Epithelial cell of esophagus (primary cell): Measurements from ENCODE around the gene PCDHGA4.
A peak's percentile ranks its signal among the peaks of the same experiment; 100 is the strongest.

ENCODE experiments used
- DNase-seq: peaks from one replicate; pipeline ENCODE4 v3.0.0; 2010; ENCODE audit warnings: low read depth
- H3K4me3 ChIP-seq: 2 replicates; pipeline ENCODE4 v1.5.1; 2011; ENCODE audit warnings: mild to moderate bottlenecking, low read length, control low read depth
- TF ChIP-seq, protein P1 (sequence below): IDR thresholded peaks from 2 replicates; pipeline ENCODE4 v1.5.1; 2011; ENCODE audit warnings: low read depth, mild to moderate bottlenecking, low read length, control low read depth, inconsistent platforms; ENCODE audit not compliant: insufficient read depth; ENCODE audit errors: missing control alignments

The PCDHGA4 gene

DNA sequence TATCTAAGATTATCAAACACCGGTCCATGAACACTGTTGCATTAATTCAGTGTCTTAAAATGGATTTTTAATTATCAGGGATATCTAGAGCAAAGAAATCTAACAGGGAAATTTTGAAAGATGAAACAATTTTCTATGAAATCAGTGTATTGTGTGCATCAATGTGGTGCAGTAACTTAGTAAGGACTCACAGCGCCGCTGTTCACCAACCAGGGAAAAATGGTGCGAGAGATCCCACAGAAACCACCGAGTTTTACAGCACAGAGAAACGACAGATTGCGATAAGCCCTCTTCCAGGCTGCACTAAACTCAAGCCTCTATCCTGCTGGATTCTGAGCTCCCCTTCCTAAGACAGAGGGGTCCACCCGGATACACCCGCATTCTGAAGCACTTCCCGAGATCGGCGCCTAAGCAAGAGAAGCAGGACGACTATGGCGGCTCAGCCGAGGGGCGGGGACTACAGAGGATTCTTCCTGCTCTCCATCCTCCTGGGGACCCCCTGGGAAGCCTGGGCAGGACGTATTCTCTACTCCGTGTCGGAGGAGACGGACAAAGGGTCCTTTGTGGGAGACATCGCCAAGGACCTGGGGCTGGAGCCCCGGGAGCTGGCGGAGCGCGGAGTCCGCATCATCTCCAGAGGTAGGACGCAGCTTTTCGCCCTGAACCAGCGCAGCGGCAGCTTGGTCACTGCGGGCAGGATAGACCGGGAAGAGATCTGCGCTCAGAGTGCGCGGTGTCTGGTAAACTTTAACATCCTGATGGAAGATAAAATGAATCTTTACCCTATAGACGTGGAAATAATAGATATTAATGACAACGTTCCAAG lies 27.9 kb downstream of the PCDHGA4 start, which contains the start of gene PCDHGA7:
TSS of gene PCDHGA7 (plus strand) at position 274 of the 826 bp plus-strand sequence. CDS start at position 432, 158 bp downstream.
- DNase-seq: peak; percentile 21
- TF ChIP-seq, protein P1, sequence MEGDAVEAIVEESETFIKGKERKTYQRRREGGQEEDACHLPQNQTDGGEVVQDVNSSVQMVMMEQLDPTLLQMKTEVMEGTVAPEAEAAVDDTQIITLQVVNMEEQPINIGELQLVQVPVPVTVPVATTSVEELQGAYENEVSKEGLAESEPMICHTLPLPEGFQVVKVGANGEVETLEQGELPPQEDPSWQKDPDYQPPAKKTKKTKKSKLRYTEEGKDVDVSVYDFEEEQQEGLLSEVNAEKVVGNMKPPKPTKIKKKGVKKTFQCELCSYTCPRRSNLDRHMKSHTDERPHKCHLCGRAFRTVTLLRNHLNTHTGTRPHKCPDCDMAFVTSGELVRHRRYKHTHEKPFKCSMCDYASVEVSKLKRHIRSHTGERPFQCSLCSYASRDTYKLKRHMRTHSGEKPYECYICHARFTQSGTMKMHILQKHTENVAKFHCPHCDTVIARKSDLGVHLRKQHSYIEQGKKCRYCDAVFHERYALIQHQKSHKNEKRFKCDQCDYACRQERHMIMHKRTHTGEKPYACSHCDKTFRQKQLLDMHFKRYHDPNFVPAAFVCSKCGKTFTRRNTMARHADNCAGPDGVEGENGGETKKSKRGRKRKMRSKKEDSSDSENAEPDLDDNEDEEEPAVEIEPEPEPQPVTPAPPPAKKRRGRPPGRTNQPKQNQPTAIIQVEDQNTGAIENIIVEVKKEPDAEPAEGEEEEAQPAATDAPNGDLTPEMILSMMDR: peak; percentile 45
- peak within 1 kb of the TSS; percentile 42 for H3K4me3 ChIP-seq

DNA sequence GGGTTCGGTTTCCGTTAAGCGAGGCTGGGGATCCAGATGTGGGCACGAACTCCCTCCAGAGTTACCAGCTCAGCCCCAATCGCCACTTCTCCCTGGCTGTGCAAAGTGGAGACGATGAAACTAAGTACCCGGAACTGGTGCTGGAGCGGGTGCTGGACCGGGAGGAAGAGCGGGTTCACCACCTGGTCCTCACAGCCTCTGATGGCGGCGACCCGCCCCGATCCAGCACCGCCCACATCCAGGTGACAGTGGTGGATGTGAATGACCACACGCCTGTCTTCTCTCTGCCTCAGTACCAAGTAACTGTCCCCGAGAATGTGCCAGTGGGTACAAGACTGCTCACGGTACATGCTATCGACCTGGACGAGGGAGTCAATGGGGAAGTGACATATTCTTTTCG lies 28.5 kb downstream of the PCDHGA4 start:
- DNase-seq: no peak
- no peak overlapping the region for H3K4me3 ChIP-seq
- TF ChIP-seq, protein P1: no peak

DNA sequence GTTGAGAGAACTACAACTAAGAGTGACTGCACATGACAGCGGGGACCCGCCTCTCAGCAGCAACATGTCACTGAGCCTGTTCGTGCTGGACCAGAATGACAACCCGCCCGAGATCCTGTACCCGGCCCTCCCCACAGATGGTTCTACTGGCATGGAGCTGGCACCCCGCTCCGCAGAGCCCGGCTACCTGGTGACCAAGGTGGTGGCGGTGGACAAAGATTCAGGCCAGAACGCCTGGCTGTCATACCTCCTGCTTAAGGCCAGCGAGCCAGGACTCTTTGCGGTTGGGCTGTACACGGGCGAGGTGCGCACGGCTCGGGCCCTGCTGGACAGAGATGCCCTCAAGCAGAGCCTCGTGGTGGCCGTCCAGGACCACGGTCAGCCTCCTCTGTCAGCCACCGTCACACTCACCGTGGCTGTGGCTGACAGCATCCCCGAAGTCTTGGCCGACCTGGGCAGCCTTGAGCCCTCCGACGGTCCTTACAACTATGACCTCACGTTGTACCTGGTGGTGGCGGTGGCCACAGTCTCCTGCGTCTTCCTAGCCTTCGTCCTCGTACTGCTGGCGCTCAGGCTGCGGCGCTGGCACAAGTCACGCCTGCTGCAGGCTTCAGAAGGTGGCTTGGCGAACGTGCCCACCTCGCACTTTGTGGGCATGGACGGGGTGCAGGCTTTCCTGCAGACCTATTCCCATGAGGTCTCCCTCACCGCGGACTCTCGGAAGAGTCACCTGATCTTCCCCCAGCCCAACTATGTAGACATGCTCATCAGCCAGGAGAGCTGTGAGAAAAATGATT lies 29.8 kb downstream of the PCDHGA4 start:
- no peak overlapping the region for H3K4me3 ChIP-seq
- DNase-seq: no peak
- TF ChIP-seq, protein P1: no peak

DNA sequence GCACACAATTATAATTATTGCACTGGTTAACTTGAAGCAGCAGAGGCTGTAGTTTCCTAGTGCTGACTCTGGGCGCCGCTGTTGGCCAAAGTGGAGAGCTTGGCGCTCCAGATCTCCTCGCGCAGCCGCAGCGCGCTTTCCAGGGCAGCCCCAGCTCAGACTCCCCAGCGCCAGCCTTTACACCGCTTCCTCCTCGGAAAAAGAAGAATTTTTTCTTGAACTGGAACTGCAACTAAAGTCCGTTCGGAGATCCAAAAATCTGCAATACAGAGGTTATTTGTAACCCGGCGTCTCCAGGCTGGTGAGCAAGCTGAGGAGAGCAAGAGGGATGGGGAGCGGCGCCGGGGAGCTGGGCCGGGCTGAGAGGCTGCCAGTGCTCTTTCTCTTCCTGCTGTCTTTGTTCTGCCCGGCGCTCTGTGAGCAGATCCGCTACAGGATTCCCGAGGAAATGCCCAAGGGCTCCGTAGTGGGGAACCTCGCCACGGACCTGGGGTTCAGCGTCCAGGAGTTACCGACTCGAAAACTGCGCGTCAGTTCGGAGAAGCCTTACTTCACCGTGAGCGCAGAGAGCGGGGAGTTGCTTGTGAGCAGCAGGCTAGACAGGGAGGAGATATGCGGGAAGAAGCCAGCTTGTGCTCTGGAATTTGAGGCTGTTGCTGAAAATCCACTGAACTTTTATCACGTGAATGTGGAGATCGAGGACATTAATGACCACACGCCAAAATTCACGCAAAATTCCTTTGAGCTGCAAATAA lies 32.9 kb downstream of the PCDHGA4 start, which contains the start of gene PCDHGB4:
TSS of gene PCDHGB4 (plus strand) at position 142 of the 755 bp plus-strand sequence. CDS start at position 329, 187 bp downstream.
- peak within 1 kb of the TSS; percentile 35 for H3K4me3 ChIP-seq
- peak; percentile 48 for DNase-seq
- TF ChIP-seq, protein P1: peak; percentile 59

DNA sequence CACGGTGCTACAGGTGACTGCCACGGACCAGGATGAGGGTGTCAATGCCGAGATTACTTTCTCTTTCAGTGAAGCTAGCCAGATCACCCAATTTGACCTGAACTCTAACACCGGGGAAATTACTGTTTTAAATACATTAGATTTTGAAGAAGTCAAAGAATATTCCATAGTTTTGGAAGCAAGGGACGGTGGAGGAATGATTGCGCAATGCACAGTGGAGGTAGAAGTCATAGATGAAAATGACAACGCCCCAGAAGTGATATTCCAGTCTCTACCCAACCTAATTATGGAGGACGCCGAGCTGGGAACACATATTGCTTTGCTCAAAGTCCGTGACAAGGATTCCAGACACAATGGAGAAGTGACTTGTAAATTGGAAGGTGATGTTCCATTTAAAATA lies 33.8 kb downstream of the PCDHGA4 start:
- no peak for DNase-seq
- no peak overlapping the region for H3K4me3 ChIP-seq
- TF ChIP-seq, protein P1: no peak
